GM19240 (cell line): ENCODE data around the gene COL4A3.

Source experiments
- DNase-seq: peaks from one replicate; pipeline ENCODE4 v3.0.0; 2011; ENCODE audit warnings: low spot score; ENCODE audit not compliant: insufficient read length

The COL4A3 gene

GRCh38 chr2:227287771-227288170 is 123.3 kb downstream of the COL4A3 start:
- no peak for DNase-seq

- DNase-seq = no peak
These were observed 127.9 kb downstream of the COL4A3 start for GRCh38 chr2:227292314-227292713.

- DNase-seq = no peak
These were observed 129.1 kb downstream of the COL4A3 start for GRCh38 chr2:227293531-227293930.

- DNase-seq = no peak
These were observed 131.4 kb downstream of the COL4A3 start for GRCh38 chr2:227295806-227296205.

- no peak for DNase-seq
These were observed 132.4 kb downstream of the COL4A3 start for GRCh38 chr2:227296671-227297405.

- no peak for DNase-seq
These were observed 137.1 kb downstream of the COL4A3 start for GRCh38 chr2:227301523-227301922.

GRCh38 chr2:227308784-227309183 is 144.4 kb downstream of the COL4A3 start:
- no peak for DNase-seq

GRCh38 chr2:227310756-227311110 is 146.3 kb downstream of the COL4A3 start:
- no peak for DNase-seq

- DNase-seq = no peak
These were observed 147.6 kb downstream of the COL4A3 start for GRCh38 chr2:227311861-227312506.

GRCh38 chr2:227312579-227312978 is 148.2 kb downstream of the COL4A3 start:
- no peak for DNase-seq

GRCh38 chr2:227313310-227313709 is 148.9 kb downstream of the COL4A3 start:
- DNase-seq = no peak

- DNase-seq = no peak
These were observed 153.4 kb downstream of the COL4A3 start for GRCh38 chr2:227317834-227318233.

- no peak for DNase-seq
These were observed 156.1 kb downstream of the COL4A3 start for GRCh38 chr2:227320305-227321094.

GRCh38 chr2:227322530-227323205 is 158.2 kb downstream of the COL4A3 start:
- DNase-seq = no peak

- no peak for DNase-seq
These were observed 159.4 kb downstream of the COL4A3 start for GRCh38 chr2:227323818-227324217.

GRCh38 chr2:227324642-227324994 is 160.2 kb downstream of the COL4A3 start:
- DNase-seq = no peak

GRCh38 chr2:227324995-227325838 is 160.8 kb downstream of the COL4A3 start, which contains the start of gene MFF:
TSS of gene MFF (plus strand) at chr2:227325251. CDS start at chr2:227330666, 5,415 bp downstream.
- peak; percentile 90 for DNase-seq

GRCh38 chr2:227325839-227326195 is 161.4 kb downstream of the COL4A3 start:
- DNase-seq = no peak

GRCh38 chr2:227326783-227327182 is 162.4 kb downstream of the COL4A3 start:
- no peak for DNase-seq

GRCh38 chr2:227335713-227336112 is 171.3 kb downstream of the COL4A3 start:
- DNase-seq = no peak

- no peak for DNase-seq
These were observed 173.0 kb downstream of the COL4A3 start for GRCh38 chr2:227337442-227337841.
